Fibroblast of the aortic adventitia (primary cell): ENCODE measurements around the gene FOXK2. TPM values are rescaled to one million over a fixed set of nuclear protein-coding genes. Genes with fewer than 3 reads are reported as not detected.
"Not testable (repeated sequence)": the region's sequence is repeated elsewhere in the genome, so short reads cannot be mapped to it uniquely, and the experiment has no call there.

Experiments
- DNase-seq: peaks from one replicate; pipeline ENCODE4 v3.0.0-alpha.2; 2010; ENCODE audit warnings: low read depth
- H3K4me3 ChIP-seq: 2 replicates; pipeline ENCODE4 v1.5.1; 2011; ENCODE audit warnings: low read depth, mild to moderate bottlenecking, control low read depth, low read length, moderate library complexity
- total RNA-seq: library from RNA; depleted of rRNA; stranded (reverse); fragments of >200 nt; gene quantifications from 2 replicates; pipeline ENCODE4 v1.2.3, GENCODE V29; 2012; ENCODE audit warnings: low replicate concordance
- TF ChIP-seq, protein P1 (sequence below): IDR thresholded peaks from 2 replicates; pipeline ENCODE4 v1.5.1; 2011; ENCODE audit warnings: mild to moderate bottlenecking, low read length, control low read depth, inconsistent platforms; ENCODE audit not compliant: insufficient read depth

The FOXK2 gene
- total RNA-seq, 1 donor: 28.2 TPM

- DNase-seq: no peak
- TF ChIP-seq, protein P1, sequence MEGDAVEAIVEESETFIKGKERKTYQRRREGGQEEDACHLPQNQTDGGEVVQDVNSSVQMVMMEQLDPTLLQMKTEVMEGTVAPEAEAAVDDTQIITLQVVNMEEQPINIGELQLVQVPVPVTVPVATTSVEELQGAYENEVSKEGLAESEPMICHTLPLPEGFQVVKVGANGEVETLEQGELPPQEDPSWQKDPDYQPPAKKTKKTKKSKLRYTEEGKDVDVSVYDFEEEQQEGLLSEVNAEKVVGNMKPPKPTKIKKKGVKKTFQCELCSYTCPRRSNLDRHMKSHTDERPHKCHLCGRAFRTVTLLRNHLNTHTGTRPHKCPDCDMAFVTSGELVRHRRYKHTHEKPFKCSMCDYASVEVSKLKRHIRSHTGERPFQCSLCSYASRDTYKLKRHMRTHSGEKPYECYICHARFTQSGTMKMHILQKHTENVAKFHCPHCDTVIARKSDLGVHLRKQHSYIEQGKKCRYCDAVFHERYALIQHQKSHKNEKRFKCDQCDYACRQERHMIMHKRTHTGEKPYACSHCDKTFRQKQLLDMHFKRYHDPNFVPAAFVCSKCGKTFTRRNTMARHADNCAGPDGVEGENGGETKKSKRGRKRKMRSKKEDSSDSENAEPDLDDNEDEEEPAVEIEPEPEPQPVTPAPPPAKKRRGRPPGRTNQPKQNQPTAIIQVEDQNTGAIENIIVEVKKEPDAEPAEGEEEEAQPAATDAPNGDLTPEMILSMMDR: no peak
Measured at GRCh38 chr17:82503094-82503727, 16.3 kb upstream of the FOXK2 start.

GRCh38 chr17:82503728-82504308 lies 15.7 kb upstream of the FOXK2 start:
- no peak overlapping the region for H3K4me3 ChIP-seq
- TF ChIP-seq, protein P1: no peak
- no peak for DNase-seq

More at GRCh38 chr17:82503094-82503727, 16.3 kb upstream of the FOXK2 start:
- no peak overlapping the region for H3K4me3 ChIP-seq

DNA sequence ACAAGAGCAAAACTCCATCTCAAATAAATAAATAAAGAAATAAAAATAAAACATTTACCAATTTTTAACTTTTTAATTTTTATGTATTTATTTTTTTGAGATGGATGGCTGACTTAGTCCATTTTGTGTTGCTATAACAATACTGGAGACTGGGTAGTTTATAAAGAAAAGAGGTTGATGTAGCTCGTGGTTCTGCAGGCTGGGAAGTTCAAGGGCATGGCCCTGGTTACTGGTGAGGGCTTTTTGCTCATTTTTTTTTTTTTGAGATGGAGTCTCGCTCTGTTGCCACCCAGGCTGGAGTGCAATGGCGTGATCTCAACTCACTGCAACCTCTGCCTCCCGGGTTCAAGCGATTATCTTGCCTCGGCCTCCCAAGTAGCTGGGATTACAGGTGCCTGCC lies 14.2 kb upstream of the FOXK2 start:
- TF ChIP-seq, protein P1: no peak
- DNase-seq: no peak
- H3K4me3 ChIP-seq: no peak overlapping the region

DNA sequence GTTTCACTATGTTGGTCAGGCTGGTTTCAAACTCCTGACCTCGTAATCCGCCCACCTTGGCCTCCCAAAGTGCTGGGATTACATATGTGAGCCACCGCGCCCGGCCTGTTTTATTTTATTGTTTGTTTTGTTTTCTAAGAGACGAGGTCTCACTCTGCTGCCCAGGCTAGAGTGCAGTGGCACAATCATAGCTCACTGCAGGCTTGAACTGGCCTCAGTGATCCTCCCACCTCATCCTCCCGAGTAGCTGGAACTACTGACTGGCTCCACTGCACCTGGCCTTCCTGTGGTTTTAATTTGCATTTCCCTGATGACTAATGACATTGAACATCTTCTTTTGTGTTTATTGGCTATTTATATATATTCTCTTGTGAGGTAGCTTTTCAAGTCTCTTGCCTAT lies 13.1 kb upstream of the FOXK2 start:
- H3K4me3 ChIP-seq, DNase-seq: not testable (repeated sequence)

GRCh38 chr17:82507631-82508175 lies 11.8 kb upstream of the FOXK2 start:
- H3K4me3 ChIP-seq: no peak overlapping the region
- DNase-seq: no peak
- TF ChIP-seq, protein P1: no peak

GRCh38 chr17:82511642-82512041 lies 7.9 kb upstream of the FOXK2 start:
- not testable (repeated sequence) for DNase-seq, H3K4me3 ChIP-seq

GRCh38 chr17:82513864-82514263 lies 5.7 kb upstream of the FOXK2 start:
- DNase-seq, H3K4me3 ChIP-seq: not testable (repeated sequence)

DNA sequence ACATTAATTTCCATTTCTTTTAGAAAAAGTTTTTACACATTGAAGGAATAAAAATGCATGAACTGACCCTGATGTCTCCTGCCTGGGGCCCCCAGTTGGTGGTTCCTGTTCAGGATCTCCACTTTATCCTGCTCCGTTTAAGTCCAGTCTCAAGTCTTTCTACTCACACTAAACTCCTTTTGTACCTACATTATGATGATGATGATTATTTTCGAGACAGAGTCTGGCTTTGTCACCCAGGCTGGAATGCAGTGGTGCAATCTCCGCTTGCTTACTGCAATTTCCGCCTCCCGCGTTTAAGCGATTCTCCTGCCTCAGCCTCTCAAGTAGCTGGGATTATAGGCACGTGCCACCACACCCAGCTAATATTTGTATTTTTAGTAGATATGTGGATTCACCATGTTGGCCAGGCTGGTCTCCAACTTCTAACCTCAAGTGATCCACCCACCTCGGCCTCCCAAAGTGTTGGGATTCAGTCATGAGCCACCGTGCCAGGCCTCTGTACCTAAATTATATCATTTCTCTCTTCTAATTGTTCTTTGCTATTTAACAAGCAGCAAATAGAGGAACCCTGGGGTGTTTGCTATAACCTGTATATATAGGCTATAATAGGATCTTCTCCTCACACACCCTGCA lies 2.2 kb upstream of the FOXK2 start:
- no peak for DNase-seq
- TF ChIP-seq, protein P1: no peak
- no peak overlapping the region for H3K4me3 ChIP-seq
